Renal cortical epithelial cell (primary cell): Measurements from ENCODE around the gene CYCS. TPM values are rescaled to one million over a fixed set of nuclear protein-coding genes. Genes with fewer than 3 reads are reported as not detected.

ENCODE experiments used
- DNase-seq: peaks from one replicate; pipeline ENCODE4 v3.0.0-alpha.2; 2011; ENCODE audit warnings: low read depth
- total RNA-seq: library from RNA; depleted of rRNA; stranded (reverse); fragments of >200 nt; gene quantifications from 2 replicates; pipeline ENCODE4 v1.2.3, GENCODE V29; 2014

The CYCS gene
- 62.9 and 127 TPM in 2 replicates for total RNA-seq

GRCh38 chr7:25125137-25125946, at the start of gene CYCS:
CYCS (minus strand) TSS chr7:25125260; CDS start chr7:25124119, 1,141 bp downstream.
- peak; percentile 98 for DNase-seq

- no peak for DNase-seq
Measured at GRCh38 chr7:25173184-25173583, 48.1 kb upstream of the CYCS start.

GRCh38 chr7:25171516-25171915, 46.5 kb upstream of the CYCS start:
- no peak for DNase-seq

- no peak for DNase-seq
Measured at GRCh38 chr7:25171071-25171470, 46.0 kb upstream of the CYCS start.

GRCh38 chr7:25169683-25170082, 44.6 kb upstream of the CYCS start:
- no peak for DNase-seq

- DNase-seq: no peak
Measured at GRCh38 chr7:25168145-25168544, 43.1 kb upstream of the CYCS start.

- DNase-seq: no peak
Measured at GRCh38 chr7:25167262-25167843, 42.3 kb upstream of the CYCS start.

GRCh38 chr7:25159983-25160596, 35.0 kb upstream of the CYCS start:
- DNase-seq: peak; percentile 43

- no peak for DNase-seq
Measured at GRCh38 chr7:25158966-25159365, 33.9 kb upstream of the CYCS start.

GRCh38 chr7:25151773-25152172, 26.7 kb upstream of the CYCS start:
- DNase-seq: no peak

GRCh38 chr7:25149836-25150235, 24.8 kb upstream of the CYCS start:
- DNase-seq: no peak

GRCh38 chr7:25148772-25149575, 23.9 kb upstream of the CYCS start:
- no peak for DNase-seq

GRCh38 chr7:25143763-25144162, 18.7 kb upstream of the CYCS start:
- no peak for DNase-seq

- DNase-seq: no peak
Measured at GRCh38 chr7:25139536-25139935, 14.5 kb upstream of the CYCS start.

GRCh38 chr7:25134358-25135010, 9.4 kb upstream of the CYCS start:
- no peak for DNase-seq

- no peak for DNase-seq
Measured at GRCh38 chr7:25132430-25132829, 7.4 kb upstream of the CYCS start.

GRCh38 chr7:25126751-25127150, 1.7 kb upstream of the CYCS start:
- DNase-seq: no peak

- peak; percentile 10 for DNase-seq
Measured at GRCh38 chr7:25124465-25125136, 459 bp downstream of the CYCS start.

- DNase-seq: peak; percentile 16
Measured at GRCh38 chr7:25122373-25122772, 2.7 kb downstream of the CYCS start.

GRCh38 chr7:25121599-25121998, 3.5 kb downstream of the CYCS start:
- no peak for DNase-seq

- no peak for DNase-seq
Measured at GRCh38 chr7:25119102-25119501, 6.0 kb downstream of the CYCS start.
